DMS153 treated with DMSO at 0.1 percent for 48 hours (cell line): ENCODE results near the gene PLXNA3.
A peak's percentile ranks its signal among the peaks of the same experiment; 100 is the strongest.

ENCODE experiments used
- DNase-seq: peaks from one replicate; lab custom pipeline; 2025; ENCODE audit not compliant: unreplicated experiment; lab: John Stamatoyannopoulos, UW

PLXNA3 gene

DNA sequence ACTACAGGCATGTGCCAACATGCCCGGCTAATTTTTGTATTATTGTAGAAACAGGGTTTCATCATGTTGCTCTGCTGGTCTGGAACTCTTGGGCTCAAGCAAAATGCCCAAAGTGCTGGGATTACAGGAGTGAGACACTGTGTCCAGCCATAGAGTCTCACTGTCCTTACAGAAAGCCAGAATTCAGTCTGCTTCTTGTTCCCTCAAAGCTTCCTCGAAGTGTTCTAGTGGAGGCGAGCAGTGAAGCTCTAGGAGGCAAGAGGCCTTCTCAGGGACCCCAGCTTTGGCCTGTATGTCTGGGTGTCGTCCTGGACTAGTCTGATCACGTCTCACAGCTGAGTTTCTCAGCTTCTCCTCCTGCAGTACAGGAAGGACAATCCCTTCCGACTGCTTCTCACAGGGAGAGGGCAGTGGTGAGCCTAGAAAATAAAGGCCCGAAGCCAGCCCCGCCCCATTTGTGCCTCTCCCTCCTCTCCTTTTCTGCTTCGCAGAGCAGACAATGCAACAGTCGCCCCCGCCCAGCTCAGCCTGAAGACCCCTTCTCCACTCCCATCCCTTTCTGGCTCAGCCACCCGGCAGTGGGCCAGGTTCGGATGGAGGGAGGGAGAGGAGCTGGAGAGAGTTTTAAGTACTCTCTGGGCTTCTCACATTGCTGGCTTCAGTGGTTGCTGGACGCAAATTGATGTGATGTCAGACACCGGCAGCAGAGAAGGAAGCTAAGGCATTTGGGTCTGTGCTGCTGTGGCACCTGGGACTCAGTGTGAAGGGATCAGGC is 69.0 kb downstream of the PLXNA3 start:
- DNase-seq = peak; percentile 85
